ENCODE measurements around the gene RPL36A. TPM values are rescaled to one million over a fixed set of nuclear protein-coding genes. Genes with fewer than 3 reads are reported as not detected.
A peak's percentile ranks its signal among the peaks of the same experiment; 100 is the strongest.

The RPL36A gene
- total RNA-seq, 1 donor from 2014 or later, result 845 TPM

DNA sequence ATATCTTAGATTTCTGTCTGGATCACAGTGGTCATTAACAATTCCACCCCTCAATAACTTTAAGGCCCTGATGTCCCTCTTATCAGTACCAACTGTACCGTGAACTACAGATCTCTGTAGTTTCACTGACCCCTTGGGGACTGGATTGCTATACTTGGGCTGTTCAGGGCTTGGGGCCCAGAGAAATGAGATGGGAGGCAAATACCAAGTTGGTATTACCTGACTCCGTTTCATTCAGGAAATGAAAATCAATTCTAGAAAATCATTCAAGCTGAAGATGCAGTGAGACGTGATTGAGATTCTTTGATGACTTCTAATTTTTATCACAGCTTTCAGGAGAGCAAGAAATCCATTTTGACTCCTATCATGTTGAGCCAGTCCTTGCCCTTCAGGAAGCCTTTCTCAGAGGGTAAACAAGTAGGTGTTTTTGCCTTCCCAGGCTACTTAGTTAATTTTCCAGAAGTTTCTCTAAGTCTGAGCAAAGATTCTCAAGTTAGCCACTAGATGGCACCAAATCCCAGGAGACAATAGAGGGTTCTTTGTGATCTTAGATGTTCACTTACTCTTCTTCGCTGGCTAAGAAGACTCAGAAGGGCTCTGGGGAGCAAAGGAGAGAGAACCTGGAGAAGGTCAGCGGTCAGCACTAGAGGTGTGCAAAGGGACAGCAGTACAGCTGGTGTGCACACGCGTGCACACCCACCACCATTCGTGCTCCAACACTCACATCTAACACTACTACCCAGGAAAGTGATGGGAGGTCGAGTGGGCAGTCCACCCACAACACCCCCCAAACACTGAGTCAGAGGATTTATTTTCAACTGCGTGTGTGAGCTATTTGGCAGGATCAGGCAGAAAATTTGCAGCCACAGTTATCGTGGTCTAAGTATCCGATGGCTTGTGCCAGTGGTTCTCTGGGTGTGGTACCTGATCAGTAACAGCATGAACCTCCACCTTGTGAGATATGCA is 24.7 kb downstream of the RPL36A start:
- no peak for DNase-seq (ENCODE audit: low read depth)
- no peak overlapping the region for H3K4me3 ChIP-seq (ENCODE audit: low read depth, low read length)
- TF ChIP-seq CTCF (conservative IDR thresholded peaks at IDR 0.05; ENCODE audit: low read depth, low read length), result peak; percentile 72

- no peak overlapping the region for H3K4me3 ChIP-seq (ENCODE audit: low read depth, low read length)
- no peak for DNase-seq (ENCODE audit: low read depth)
- no peak for TF ChIP-seq CTCF (conservative IDR thresholded peaks at IDR 0.05; ENCODE audit: low read depth, low read length)
Observed at GRCh38 chrX:101416691-101417090, 25.9 kb downstream of the RPL36A start.

- TF ChIP-seq CTCF (conservative IDR thresholded peaks at IDR 0.05; ENCODE audit: low read depth, low read length), result no peak
Observed at GRCh38 chrX:101417190-101417589, 26.4 kb downstream of the RPL36A start.

GRCh38 chrX:101417981-101418841 is 27.4 kb downstream of the RPL36A start:
- peak overlapping the region; percentile 62 for H3K4me3 ChIP-seq (ENCODE audit: low read depth, low read length)
- DNase-seq (ENCODE audit: low read depth), result no peak
- no peak for TF ChIP-seq CTCF (conservative IDR thresholded peaks at IDR 0.05; ENCODE audit: low read depth, low read length)

More at GRCh38 chrX:101417190-101417589, 26.4 kb downstream of the RPL36A start:
- no peak for DNase-seq (ENCODE audit: low read depth)
- H3K4me3 ChIP-seq (ENCODE audit: low read depth, low read length), result no peak overlapping the region

DNA sequence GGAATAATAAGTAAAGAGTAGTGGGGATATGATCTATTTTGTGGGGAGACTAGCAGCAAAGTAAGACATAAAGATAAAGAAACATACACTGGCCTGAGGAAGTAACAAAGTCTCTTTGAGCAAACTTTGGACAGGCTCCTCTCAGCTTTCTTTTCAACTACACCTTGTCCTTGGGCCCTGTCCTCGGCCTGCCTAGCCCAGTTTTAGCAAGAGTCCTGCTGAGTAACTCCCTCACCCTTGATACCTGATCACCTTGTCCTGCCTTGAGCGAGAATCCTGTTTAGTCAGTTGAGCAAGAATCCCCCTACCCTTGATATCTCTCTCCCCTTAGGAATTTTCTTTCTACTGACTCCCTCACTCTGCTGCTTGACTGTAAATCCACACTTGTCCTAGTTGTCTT is 28.7 kb downstream of the RPL36A start:
- H3K4me3 ChIP-seq (ENCODE audit: low read depth, low read length), result no peak overlapping the region
- TF ChIP-seq CTCF (conservative IDR thresholded peaks at IDR 0.05; ENCODE audit: low read depth, low read length), result no peak
- DNase-seq (ENCODE audit: low read depth), result no peak

GRCh38 chrX:101427954-101428353 is 37.1 kb downstream of the RPL36A start:
- no peak overlapping the region for H3K4me3 ChIP-seq (ENCODE audit: low read depth, low read length)
- DNase-seq (ENCODE audit: low read depth), result no peak
- no peak for TF ChIP-seq CTCF (conservative IDR thresholded peaks at IDR 0.05; ENCODE audit: low read depth, low read length)

Data from epithelial cell of proximal tubule (primary cell).